Right atrium auricular region (tissue), 2 donors: ENCODE data around the gene RPLP1. TPM values are rescaled to one million over a fixed set of nuclear protein-coding genes. Genes with fewer than 3 reads are reported as not detected.

Experiments used
- DNase-seq: peaks from one replicate; pipeline ENCODE4 v3.0.0-alpha.2; 2019; ENCODE audit warnings: low spot score
- H3K27ac ChIP-seq, 2 donors: fragments of 200-600 bp; sonication (generic); 1 replicate in 1 of 2; 2 replicates in 1 of 2; pipeline ENCODE4 v1.5.1; 2016 to 2019
- H3K27me3 ChIP-seq, 2 donors: fragments of 200-600 bp; sonication (generic); one replicate each; pipeline versions ENCODE4 v1.5.1 to v1.6.0; 2017 to 2019
- H3K36me3 ChIP-seq: fragments of 200-600 bp; sonication (generic); one replicate; pipeline ENCODE4 v1.5.1; 2016
- H3K4me1 ChIP-seq, 2 donors: fragments of 200-600 bp; sonication (generic); one replicate each; pipeline versions ENCODE4 v1.5.1 to v1.6.0; 2017 to 2019
- H3K4me3 ChIP-seq, 2 donors: fragments of 200-600 bp; sonication (generic); 1 replicate in 1 of 2; 2 replicates in 1 of 2; pipeline ENCODE4 v1.5.1; 2017 to 2019; ENCODE audit warnings: mild to moderate bottlenecking in 1 of 2, moderate library complexity in 1 of 2
- H3K9me3 ChIP-seq, 2 donors: fragments of 200-600 bp; sonication (generic); one replicate each; pipeline ENCODE4 v1.5.1; 2019
- CTCF ChIP-seq, 2 donors: fragments of 200-600 bp; sonication (generic); IDR thresholded peaks; one replicate each; pipeline ENCODE4 v1.5.1; 2019; ENCODE audit warnings: antibody characterized with exemption in 2 of 2
- total RNA-seq, 2 donors: library from RNA; depleted of rRNA; stranded (reverse); fragments of >200 nt; gene quantifications; one replicate each; pipeline ENCODE4 v1.1.0, GENCODE V29; 2016

RPLP1 gene
- 100 to 1,000 TPM; 560 to 705 TPM for total RNA-seq

DNA sequence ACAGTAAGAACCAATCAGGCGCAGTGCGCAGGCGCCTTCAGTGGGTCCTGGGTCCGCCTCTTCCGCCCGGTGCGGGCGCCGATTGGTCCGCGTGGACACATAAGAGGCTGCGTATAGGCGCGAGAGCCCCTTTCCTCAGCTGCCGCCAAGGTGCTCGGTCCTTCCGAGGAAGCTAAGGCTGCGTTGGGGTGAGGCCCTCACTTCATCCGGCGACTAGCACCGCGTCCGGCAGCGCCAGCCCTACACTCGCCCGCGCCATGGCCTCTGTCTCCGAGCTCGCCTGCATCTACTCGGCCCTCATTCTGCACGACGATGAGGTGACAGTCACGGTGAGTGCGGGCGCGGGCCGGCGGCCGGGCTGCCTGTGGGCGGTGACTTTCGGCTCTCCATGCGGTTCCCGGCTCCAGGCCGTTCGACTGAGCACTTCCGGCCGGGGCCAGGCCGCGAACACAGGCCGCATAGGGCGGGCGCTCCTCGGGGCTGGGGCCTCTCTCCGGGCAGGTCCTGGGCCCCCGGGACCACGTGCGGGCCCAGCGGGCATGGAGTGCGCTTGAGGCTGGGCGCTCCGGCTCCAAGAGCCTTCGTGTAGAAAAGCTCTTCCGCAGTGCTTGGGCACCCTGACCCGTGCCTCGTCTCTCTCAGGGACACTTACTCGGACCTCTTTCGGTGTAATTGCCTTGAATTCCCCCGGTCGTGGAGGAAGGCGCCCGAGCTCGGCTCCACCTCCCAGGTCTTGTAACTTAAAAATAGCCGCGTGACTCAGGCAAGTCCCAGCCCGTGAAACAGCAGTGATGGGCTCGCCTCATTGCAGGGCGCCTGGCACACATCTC is at the start of gene RPLP1:
TSS of gene RPLP1 (plus strand) at position 127 of the 830 bp plus-strand sequence. CDS start at position 258, 131 bp downstream.
- DNase-seq, result peak; percentile 99
- Histone ChIP-seq H3K36me3 (peaks cover 41% of the 10 kb centered on the region), H3K27ac (peak within 1 kb of the TSS; percentile 95 to 96), H3K27me3 (no peaks in the 10 kb centered on the region), H3K9me3 (no peaks in the 10 kb centered on the region), H3K4me3 (peak within 1 kb of the TSS; percentile 80 to 82), H3K4me1 (peaks cover 0 to 40% of the 10 kb centered on the region in 2 donors)
- no peak for TF ChIP-seq CTCF (IDR thresholded peaks at IDR 0.05)

GRCh38 chr15:69403594-69403993 is 49.0 kb upstream of the RPLP1 start:
- H3K27me3 ChIP-seq, result no peaks in the 10 kb centered on the region
- H3K36me3 ChIP-seq, result no peaks in the 10 kb centered on the region
- DNase-seq, result no peak
- no peak for TF ChIP-seq CTCF (IDR thresholded peaks at IDR 0.05)
- no peaks in the 10 kb centered on the region for H3K9me3 ChIP-seq
- no peak overlapping the region for H3K4me3 ChIP-seq
- H3K27ac ChIP-seq, result no peak overlapping the region
- H3K4me1 ChIP-seq, result no peaks in the 10 kb centered on the region

DNA sequence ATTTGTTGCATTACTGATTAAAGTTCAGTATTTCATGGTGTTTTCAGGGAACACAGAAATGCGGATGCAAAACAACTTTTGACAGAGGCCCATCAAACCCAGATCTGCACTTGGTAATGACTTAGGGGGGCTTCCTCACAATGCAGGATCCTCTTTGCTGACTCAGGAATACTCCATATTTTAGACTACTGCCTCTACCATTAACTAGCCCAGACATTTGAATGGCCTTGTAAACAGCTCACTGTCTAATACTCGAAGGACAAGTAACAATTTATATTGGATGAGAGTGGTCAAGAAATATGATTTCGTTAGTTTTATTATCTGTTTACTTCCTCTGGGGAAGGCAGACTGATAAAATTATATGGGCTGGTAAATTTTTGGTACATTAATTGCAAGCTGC is 47.5 kb upstream of the RPLP1 start:
- Histone ChIP-seq H3K4me1 (no peaks in the 10 kb centered on the region), H3K4me3 (no peak overlapping the region), H3K36me3 (no peaks in the 10 kb centered on the region), H3K9me3 (no peaks in the 10 kb centered on the region), H3K27ac (no peak overlapping the region), H3K27me3 (no peaks in the 10 kb centered on the region)
- no peak for TF ChIP-seq CTCF (IDR thresholded peaks at IDR 0.05)
- DNase-seq, result no peak

DNA sequence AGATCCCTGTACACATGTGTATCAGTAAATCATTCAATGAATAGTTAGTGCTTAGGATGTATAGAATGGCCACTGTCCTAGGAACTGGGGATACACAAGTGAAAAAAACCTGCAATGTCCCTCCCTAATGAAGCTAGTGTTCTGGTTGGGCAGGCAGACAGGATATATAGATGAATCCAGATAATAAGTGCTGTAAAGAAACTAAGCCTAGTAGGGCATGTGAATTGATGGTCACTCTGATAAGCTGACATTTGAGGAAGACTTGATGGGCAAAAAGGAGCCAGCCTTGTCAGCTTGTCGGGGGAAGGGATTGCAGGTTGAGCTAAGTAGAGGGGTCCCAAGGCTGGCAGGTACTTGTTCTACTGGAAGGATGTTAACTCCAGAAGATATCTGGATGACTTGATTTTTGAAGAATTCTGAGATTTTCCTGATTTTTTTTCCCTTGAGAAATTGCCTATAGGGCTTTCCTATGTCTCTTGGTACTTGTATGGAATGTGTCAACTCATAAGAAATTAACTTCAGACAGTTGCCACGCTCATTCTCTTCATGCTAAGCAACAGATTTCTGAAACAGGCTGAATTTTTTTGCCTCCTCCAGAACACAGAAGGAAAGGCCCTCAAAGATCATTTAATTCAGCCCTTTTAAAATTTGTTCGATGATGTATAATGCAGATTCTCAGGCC is 44.8 kb upstream of the RPLP1 start:
- TF ChIP-seq CTCF (IDR thresholded peaks at IDR 0.05), result no peak
- H3K9me3 ChIP-seq, result no peaks in the 10 kb centered on the region
- H3K27ac ChIP-seq, result no peak overlapping the region
- H3K4me3 ChIP-seq, result no peak overlapping the region
- H3K27me3 ChIP-seq, result no peaks in the 10 kb centered on the region
- no peaks in the 10 kb centered on the region for H3K4me1 ChIP-seq
- no peaks in the 10 kb centered on the region for H3K36me3 ChIP-seq
- no peak for DNase-seq

DNA sequence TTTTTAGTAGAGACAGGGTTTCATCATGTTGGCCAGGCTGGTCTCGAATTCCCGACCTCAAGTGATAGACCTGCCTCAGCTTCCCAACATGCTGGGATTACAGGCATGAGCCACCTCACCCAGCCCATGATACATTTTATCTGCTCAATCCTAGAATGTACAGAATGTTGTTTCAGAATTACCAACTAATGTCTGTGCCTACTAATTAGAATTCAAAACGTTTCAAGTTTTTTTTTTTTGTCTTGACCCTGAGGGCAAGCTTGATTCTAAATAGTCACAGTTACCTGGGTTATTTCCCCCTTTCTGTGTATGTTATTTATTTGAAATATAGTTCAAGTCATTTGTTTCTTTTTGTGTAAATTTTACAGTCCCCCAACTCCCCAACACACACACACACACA is 43.8 kb upstream of the RPLP1 start:
- no peak overlapping the region for H3K4me3 ChIP-seq
- H3K9me3 ChIP-seq, result no peaks in the 10 kb centered on the region
- TF ChIP-seq CTCF (IDR thresholded peaks at IDR 0.05), result no peak
- no peaks in the 10 kb centered on the region for H3K27me3 ChIP-seq
- no peak overlapping the region for H3K27ac ChIP-seq
- no peaks in the 10 kb centered on the region for H3K36me3 ChIP-seq
- DNase-seq, result no peak
- peaks cover 0 to 4% of the 10 kb centered on the region in 2 donors for H3K4me1 ChIP-seq
